H1 (cell line): ENCODE measurements around the gene BAZ2B. TPM values are rescaled to one million over a fixed set of nuclear protein-coding genes. Genes with fewer than 3 reads are reported as not detected.

ENCODE experiments used
- CTCF ChIA-PET: fragments of 300-600 bp; sonication (Branson Sonifier 250); formaldehyde crosslinking; loops from one replicate; lab custom pipeline; 2021; ENCODE audit not compliant: partially characterized antibody; lab: Charles Lee
- POLR2A ChIA-PET: fragments of 300-600 bp; sonication (Branson Sonifier 250); formaldehyde crosslinking; loops from one replicate; lab custom pipeline; 2021; ENCODE audit warnings: inconsistent platforms; ENCODE audit not compliant: partially characterized antibody; lab: Charles Lee
- DNase-seq, 2 experiments: peaks; one replicate each; pipeline versions ENCODE4 v3.0.0 to v3.0.0-alpha.2; 2010 to 2022; ENCODE audit warnings: low spot score in 2 of 2, low read depth in 1 of 2, mixed read lengths in 1 of 2
- FAIRE-seq: peaks from 2 replicates; lab custom pipeline; 2011; peaks lifted over from hg19 to GRCh38; lab: Jason Lieb, UNC
- H2AFZ ChIP-seq: 2 replicates; pipeline ENCODE4 v1.8.1; 2012; ENCODE audit warnings: low read length, inconsistent platforms
- H2AK5ac ChIP-seq: 2 replicates; pipeline ENCODE4 v1.6.1; 2013; ENCODE audit warnings: low read depth, low read length
- H2BK120ac ChIP-seq: replicated peaks from 2 replicates; pipeline ENCODE3; 2013; ENCODE audit warnings: low read depth, low read length, inconsistent platforms
- H2BK12ac ChIP-seq: 2 replicates; pipeline ENCODE4 v1.6.1; 2013; ENCODE audit warnings: low read depth, low read length
- H2BK15ac ChIP-seq: 2 replicates; pipeline ENCODE4 v1.6.1; 2013; ENCODE audit warnings: low read length
- H2BK20ac ChIP-seq: 2 replicates; pipeline ENCODE4 v1.6.1; 2013; ENCODE audit warnings: low read length
- H2BK5ac ChIP-seq: 2 replicates; pipeline ENCODE4 v1.6.1; 2013; ENCODE audit warnings: low read depth, low read length
- H3K14ac ChIP-seq: 2 replicates; pipeline ENCODE4 v1.6.1; 2013; ENCODE audit warnings: inconsistent platforms; ENCODE audit not compliant: insufficient read length
- H3K18ac ChIP-seq: 2 replicates; pipeline ENCODE4 v1.6.1; 2013; ENCODE audit warnings: low read length; ENCODE audit errors: extremely low read depth
- H3K23ac ChIP-seq: 2 replicates; pipeline ENCODE4 v1.6.1; 2013; ENCODE audit warnings: inconsistent platforms; ENCODE audit not compliant: insufficient read length
- H3K23me2 ChIP-seq: 2 replicates; pipeline ENCODE4 v1.6.1; 2013; ENCODE audit warnings: low read depth, low read length
- H3K27ac ChIP-seq: 2 replicates; pipeline ENCODE4 v1.6.1; 2011; ENCODE audit warnings: low read depth, low read length, inconsistent platforms
- H3K27me3 ChIP-seq, 4 experiments: replicated peaks in 1 of 4; 1 replicate in 1 of 4; 2 replicates in 3 of 4; pipeline versions ENCODE4 v1.6.1 to v1.8.1; 2011 to 2013; ENCODE audit warnings: low read length in 3 of 4, mild to moderate bottlenecking in 3 of 4, inconsistent platforms in 2 of 4, mixed read lengths in 2 of 4, moderate library complexity in 1 of 4; ENCODE audit not compliant: control insufficient read depth in 3 of 4, insufficient read depth in 3 of 4; ENCODE audit errors: extremely low read depth in 1 of 4
- H3K36me3 ChIP-seq, 4 experiments: 2 replicates each; pipeline versions ENCODE4 v1.6.1 to v1.8.1; 2011 to 2013; ENCODE audit warnings: mild to moderate bottlenecking in 4 of 4, low read length in 3 of 4, moderate library complexity in 2 of 4, control low read depth in 1 of 4, inconsistent platforms in 1 of 4; ENCODE audit not compliant: insufficient read depth in 4 of 4, control insufficient read depth in 2 of 4
- H3K4ac ChIP-seq: replicated peaks from 2 replicates; pipeline ENCODE3; 2013; ENCODE audit warnings: low read length, low read depth, mixed read lengths, inconsistent platforms; ENCODE audit not compliant: insufficient read length
- H3K4me1 ChIP-seq, 4 experiments: replicated peaks in 1 of 4; 1 replicate in 1 of 4; 2 replicates in 3 of 4; pipeline versions ENCODE4 v1.6.1 to v1.8.1; 2011 to 2013; ENCODE audit warnings: low read length in 3 of 4, inconsistent platforms in 2 of 4, mixed read lengths in 1 of 4; ENCODE audit not compliant: insufficient read depth in 4 of 4, control insufficient read depth in 3 of 4
- H3K4me2 ChIP-seq, 2 experiments: 2 replicates each; pipeline versions ENCODE4 v1.6.1 to v1.8.1; 2011 to 2013; ENCODE audit warnings: low read depth in 2 of 2, low read length in 2 of 2, control low read depth in 1 of 2, inconsistent platforms in 1 of 2, mild to moderate bottlenecking in 1 of 2; ENCODE audit not compliant: insufficient read depth in 1 of 2
- H3K4me3 ChIP-seq, 4 experiments: fragments of 200-600, 300-600 bp in 1 of 4; sonication (generic), shearing (Covaris generic), sonication (Bioruptor Twin) in 1 of 4; 2 replicates each; pipeline versions ENCODE4 v1.5.1 to v1.8.1; 2011 to 2016; ENCODE audit warnings: low read length in 4 of 4, low read depth in 3 of 4, control low read depth in 2 of 4, inconsistent platforms in 2 of 4, mild to moderate bottlenecking in 2 of 4, mixed read lengths in 1 of 4, moderate library complexity in 1 of 4; ENCODE audit not compliant: insufficient read depth in 2 of 4; ENCODE audit errors: extremely low read depth in 1 of 4
- H3K56ac ChIP-seq: replicated peaks from 2 replicates; pipeline ENCODE3; 2013; ENCODE audit warnings: low read depth, mild to moderate bottlenecking, mixed read lengths, low read length, inconsistent platforms; ENCODE audit not compliant: insufficient read length
- H3K79me1 ChIP-seq: 2 replicates; pipeline ENCODE4 v1.6.1; 2013; ENCODE audit warnings: low read depth, low read length, control low read depth
- H3K79me2 ChIP-seq, 2 experiments: 2 replicates each; pipeline versions ENCODE4 v1.6.1 to v1.8.1; 2012 to 2013; ENCODE audit warnings: low read length in 2 of 2, mild to moderate bottlenecking in 2 of 2, inconsistent platforms in 1 of 2; ENCODE audit not compliant: insufficient read depth in 2 of 2, control insufficient read depth in 1 of 2
- H3K9ac ChIP-seq, 4 experiments: replicated peaks in 1 of 4; 1 replicate in 1 of 4; 2 replicates in 3 of 4; pipeline versions ENCODE4 v1.6.1 to v1.8.1; 2011 to 2013; ENCODE audit warnings: low read depth in 3 of 4, low read length in 3 of 4, control low read depth in 2 of 4, mild to moderate bottlenecking in 2 of 4, moderate library complexity in 2 of 4, inconsistent platforms in 1 of 4; ENCODE audit errors: extremely low read depth in 1 of 4
- H3K9me3 ChIP-seq, 2 experiments: 2 replicates each; pipeline versions ENCODE4 v1.6.1 to v1.8.1; 2012 to 2013; ENCODE audit warnings: mild to moderate bottlenecking in 2 of 2, moderate library complexity in 2 of 2, control low read depth in 1 of 2, inconsistent platforms in 1 of 2, low read depth in 1 of 2, low read length in 1 of 2, mixed read lengths in 1 of 2; ENCODE audit not compliant: insufficient read depth in 2 of 2
- H4K20me1 ChIP-seq, 2 experiments: replicated peaks in 1 of 2; 2 replicates each; pipeline versions ENCODE3 to v1.8.1; 2011 to 2013; ENCODE audit warnings: inconsistent platforms in 2 of 2, low read length in 2 of 2, mild to moderate bottlenecking in 1 of 2; ENCODE audit not compliant: insufficient read depth in 2 of 2, control insufficient read depth in 1 of 2
- H4K5ac ChIP-seq: 2 replicates; pipeline ENCODE4 v1.6.1; 2013; ENCODE audit warnings: low read length, low read depth, mixed read lengths, inconsistent platforms; ENCODE audit not compliant: insufficient read length
- H4K8ac ChIP-seq: 2 replicates; pipeline ENCODE4 v1.8.0; 2013; ENCODE audit warnings: mild to moderate bottlenecking, moderate library complexity, low read length, inconsistent platforms; ENCODE audit not compliant: insufficient read depth; ENCODE audit errors: extremely low read depth
- H4K91ac ChIP-seq: replicated peaks from 2 replicates; pipeline ENCODE3; 2013; ENCODE audit warnings: low read length, mixed read lengths, inconsistent platforms; ENCODE audit not compliant: insufficient read length
- ASH2L ChIP-seq: fragments of 200-600, 300-600 bp; sonication (generic); IDR thresholded peaks from one replicate; pipeline ENCODE4 v1.7.1; 2017; ENCODE audit warnings: low read length
- CHD1 ChIP-seq: IDR thresholded peaks from 2 replicates; pipeline ENCODE4 v1.6.1; 2012; ENCODE audit warnings: low read depth, low read length, improper control_type of control experiment
- TCF12 ChIP-seq: IDR thresholded peaks from 2 replicates; pipeline ENCODE4 v1.6.1; 2011; ENCODE audit warnings: low read depth, mild to moderate bottlenecking, low read length
- polyA plus RNA-seq, 7 experiments: library from polyadenylated mRNA; depleted of rRNA in 3 of 7; stranded (reverse) in 5 of 7; unstranded in 2 of 7; fragments of >200 nt in 5 of 7; fragments of 200-250 nt in 2 of 7; gene quantifications; 1 replicate in 5 of 7; 2 replicates in 1 of 7; 4 replicates in 1 of 7; pipeline versions ENCODE4 v1.2.1 to v1.2.3, GENCODE V29; 2011 to 2013; ENCODE audit warnings: missing spikeins in 2 of 7, mixed read lengths in 2 of 7
- total RNA-seq: library from RNA; stranded (reverse); fragmentation: NEBNext Ultra II Directional; extraction: Animal tissue kit (Norgen Biotek cat#: 25700); gene quantifications from 2 replicates; pipeline ENCODE4 v1.2.1, GENCODE V29; 2021
- TF ChIP-seq, protein P1 (sequence below): IDR thresholded peaks from 2 replicates; pipeline ENCODE4 v1.6.1; 2012; ENCODE audit warnings: inconsistent platforms

Gene BAZ2B
- total and polyA plus RNA-seq, 2 of the 8 experiments (the other 6 are each of a cell fraction or from before 2014, with no cell fraction given), result 15.2 to 46.3 TPM

DNA sequence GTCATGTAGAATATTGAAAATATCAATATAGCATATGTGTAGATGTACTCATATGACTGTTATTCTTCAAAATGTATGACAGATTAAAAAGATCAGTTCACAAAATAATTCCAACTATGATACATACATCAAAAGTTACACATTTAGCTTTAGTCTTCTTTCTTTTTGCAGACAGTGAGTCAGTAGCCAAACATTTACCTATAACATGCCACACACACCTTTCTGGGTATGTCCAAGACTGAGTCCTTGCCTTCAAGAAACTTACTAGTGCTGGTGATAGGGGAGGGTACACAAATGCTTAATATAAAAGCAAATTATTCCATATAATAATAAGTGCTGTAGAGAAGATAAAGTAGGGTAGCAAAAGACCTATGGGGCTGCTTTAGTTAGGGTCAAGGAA is 176.9 kb downstream of the BAZ2B start:
- Histone ChIP-seq H3K4me2 (no peak overlapping the region), H2BK120ac (no peak overlapping the region), H3K27me3 (no peaks in the 10 kb centered on the region), H3K36me3 (peaks cover 0 to 39% (median 12%) of the 10 kb centered on the region in 4 experiments; a peak in 6 of 8 replicates), H3K9ac (no peak overlapping the region), H2AK5ac (no peak overlapping the region), H3K27ac (no peak overlapping the region), H4K91ac (no peak overlapping the region), H2BK15ac (no peak overlapping the region), H3K4ac (no peak overlapping the region), H3K79me2 (no peaks in the 10 kb centered on the region), H3K4me3 (no peak overlapping the region), H2AFZ (no peak overlapping the region), H3K23me2 (no peaks in the 10 kb centered on the region), H3K4me1 (no peaks in the 10 kb centered on the region), H3K9me3 (no peaks in the 10 kb centered on the region)
- no peak for FAIRE-seq
- POLR2A ChIA-PET, result no interaction called here
- no peak for TF ChIP-seq TCF12
- no peak for TF ChIP-seq CHD1
- TF ChIP-seq ASH2L, result no peak
- TF ChIP-seq, protein P1, sequence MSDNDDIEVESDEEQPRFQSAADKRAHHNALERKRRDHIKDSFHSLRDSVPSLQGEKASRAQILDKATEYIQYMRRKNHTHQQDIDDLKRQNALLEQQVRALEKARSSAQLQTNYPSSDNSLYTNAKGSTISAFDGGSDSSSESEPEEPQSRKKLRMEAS, result no peak
- TF ChIP-seq, all 59 proteins: peak for 0
- H4K5ac ChIP-seq, result no peak overlapping the region
- H2BK12ac ChIP-seq, result no peak overlapping the region
- no peak overlapping the region for H3K56ac ChIP-seq
- H2BK5ac ChIP-seq, result no peak overlapping the region
- no peaks in the 10 kb centered on the region for H4K20me1 ChIP-seq
- H4K8ac ChIP-seq, result no peak overlapping the region
- H3K23ac ChIP-seq, result no peak overlapping the region
- CTCF ChIA-PET, result no interaction called here
- no peak overlapping the region for H3K14ac ChIP-seq
- no peak overlapping the region for H2BK20ac ChIP-seq
- no peak for DNase-seq
- H3K79me1 ChIP-seq, result no peaks in the 10 kb centered on the region
- H3K18ac ChIP-seq, result no peak overlapping the region
